Ramos (cell line): Measurements from ENCODE around the gene MMP25.

Experiments
- in situ Hi-C: fragments of 300-500 bp; cut with MboI; formaldehyde crosslinking; loops from one replicate; pipeline ENCODE4 v1.14.3; 2022; ENCODE audit warnings: low sequenced_read_pairs; ENCODE audit not compliant: unreplicated experiment

Gene MMP25

GRCh38 chr16:3015865-3016521, 30.4 kb upstream of the MMP25 start:
- in situ Hi-C loops = no loop called here

- in situ Hi-C loops = no loop called here
Observed at GRCh38 chr16:3017344-3017743, 29.0 kb upstream of the MMP25 start.

GRCh38 chr16:3017794-3018506, 28.4 kb upstream of the MMP25 start, which contains the start of gene CLDN6:
CLDN6 (minus strand) TSS chr16:3018183; CDS start chr16:3016021, 2,162 bp downstream.
- in situ Hi-C loops = no loop called here

GRCh38 chr16:3019594-3020246, 26.6 kb upstream of the MMP25 start:
- in situ Hi-C loops = no loop called here

GRCh38 chr16:3020247-3020603, 26.1 kb upstream of the MMP25 start, which contains the start of gene TNFRSF12A:
TNFRSF12A (plus strand) TSS chr16:3020368; CDS start chr16:3020398, 30 bp downstream.
- in situ Hi-C loops = no loop called here

GRCh38 chr16:3020604-3021448, 25.5 kb upstream of the MMP25 start:
- in situ Hi-C loops = no loop called here

- in situ Hi-C loops = no loop called here
Observed at GRCh38 chr16:3021449-3022207, 24.7 kb upstream of the MMP25 start.

GRCh38 chr16:3022208-3022683, 24.1 kb upstream of the MMP25 start:
- in situ Hi-C loops = no loop called here

GRCh38 chr16:3022684-3023414, 23.5 kb upstream of the MMP25 start:
- in situ Hi-C loops = no loop called here

- in situ Hi-C loops = no loop called here
Observed at GRCh38 chr16:3023415-3023668, 23.0 kb upstream of the MMP25 start.

GRCh38 chr16:3023669-3024478, 22.5 kb upstream of the MMP25 start, which contains the start of the genes HCFC1R1 and THOC6:
HCFC1R1 (minus strand) TSS chr16:3023942; CDS start chr16:3023941, 1 bp downstream.
THOC6 (plus strand) TSS chr16:3024035; CDS start chr16:3024327, 292 bp downstream.
- in situ Hi-C loops = no loop called here

- in situ Hi-C loops = no loop called here
Observed at GRCh38 chr16:3025032-3026002, 21.0 kb upstream of the MMP25 start.

GRCh38 chr16:3026003-3026378, 20.4 kb upstream of the MMP25 start:
- in situ Hi-C loops = no loop called here

GRCh38 chr16:3026609-3027488, 19.5 kb upstream of the MMP25 start:
- in situ Hi-C loops = no loop called here

- in situ Hi-C loops = no loop called here
Observed at GRCh38 chr16:3027489-3027795, 18.9 kb upstream of the MMP25 start.

- in situ Hi-C loops = no loop called here
Observed at GRCh38 chr16:3027983-3028715, 18.2 kb upstream of the MMP25 start.
